DMS53 (cell line): Measurements from ENCODE around the gene RAB15.

Experiments used
- DNase-seq: peaks from one replicate; lab custom pipeline; 2025; lab: John Stamatoyannopoulos, UW

The RAB15 gene

GRCh38 chr14:64955297-64955696, 16.8 kb downstream of the RAB15 start:
- DNase-seq = peak; percentile 11

- no peak for DNase-seq
Observed at GRCh38 chr14:64954491-64955240, 17.5 kb downstream of the RAB15 start.

GRCh38 chr14:64953661-64954060, 18.5 kb downstream of the RAB15 start:
- DNase-seq = no peak

- no peak for DNase-seq
Observed at GRCh38 chr14:64953310-64953654, 18.9 kb downstream of the RAB15 start.

GRCh38 chr14:64952598-64953309, 19.4 kb downstream of the RAB15 start:
- DNase-seq = peak; percentile 10

- DNase-seq = no peak
Observed at GRCh38 chr14:64951724-64952123, 20.4 kb downstream of the RAB15 start.

- no peak for DNase-seq
Observed at GRCh38 chr14:64951291-64951690, 20.8 kb downstream of the RAB15 start.

- DNase-seq = no peak
Observed at GRCh38 chr14:64950889-64951288, 21.2 kb downstream of the RAB15 start.

- no peak for DNase-seq
Observed at GRCh38 chr14:64948612-64949210, 23.4 kb downstream of the RAB15 start.

GRCh38 chr14:64947710-64948611, 24.2 kb downstream of the RAB15 start:
- DNase-seq = no peak

- DNase-seq = no peak
Observed at GRCh38 chr14:64946310-64947045, 25.7 kb downstream of the RAB15 start.

GRCh38 chr14:64945431-64946178, 26.5 kb downstream of the RAB15 start:
- no peak for DNase-seq

GRCh38 chr14:64944861-64945260, 27.3 kb downstream of the RAB15 start:
- no peak for DNase-seq

GRCh38 chr14:64944041-64944440, 28.1 kb downstream of the RAB15 start:
- DNase-seq = no peak

GRCh38 chr14:64943556-64943955, 28.6 kb downstream of the RAB15 start:
- no peak for DNase-seq

- peak; percentile 94 for DNase-seq
Observed at GRCh38 chr14:64942531-64943111, 29.5 kb downstream of the RAB15 start, which contains the start of gene GPX2. TSS of gene GPX2 (minus strand) at chr14:64942745. CDS start at chr14:64942726, 19 bp downstream.

GRCh38 chr14:64940336-64940910, 31.7 kb downstream of the RAB15 start:
- DNase-seq = no peak

- DNase-seq = no peak
Observed at GRCh38 chr14:64939817-64940190, 32.3 kb downstream of the RAB15 start.

GRCh38 chr14:64938972-64939816, 32.9 kb downstream of the RAB15 start:
- DNase-seq = peak; percentile 73
